ENCODE data around the gene PCDHGA4.
A peak's percentile ranks its signal among the peaks of the same experiment; 100 is the strongest.
"Not testable (repeated sequence)": the region's sequence is repeated elsewhere in the genome, so short reads cannot be mapped to it uniquely, and the experiment has no call there.

PCDHGA4 gene

GRCh38 chr5:141382469-141383294 is 27.9 kb downstream of the PCDHGA4 start, which contains the start of gene PCDHGA7:
TSS of gene PCDHGA7 (plus strand) at chr5:141382742. CDS start at chr5:141382900, 158 bp downstream.
- no peak within 1 kb of the TSS for H3K4me3 ChIP-seq (ENCODE audit: low read depth, low read length)

DNA sequence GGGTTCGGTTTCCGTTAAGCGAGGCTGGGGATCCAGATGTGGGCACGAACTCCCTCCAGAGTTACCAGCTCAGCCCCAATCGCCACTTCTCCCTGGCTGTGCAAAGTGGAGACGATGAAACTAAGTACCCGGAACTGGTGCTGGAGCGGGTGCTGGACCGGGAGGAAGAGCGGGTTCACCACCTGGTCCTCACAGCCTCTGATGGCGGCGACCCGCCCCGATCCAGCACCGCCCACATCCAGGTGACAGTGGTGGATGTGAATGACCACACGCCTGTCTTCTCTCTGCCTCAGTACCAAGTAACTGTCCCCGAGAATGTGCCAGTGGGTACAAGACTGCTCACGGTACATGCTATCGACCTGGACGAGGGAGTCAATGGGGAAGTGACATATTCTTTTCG is 28.5 kb downstream of the PCDHGA4 start:
- H3K4me3 ChIP-seq (ENCODE audit: low read depth, low read length) = no peak overlapping the region

DNA sequence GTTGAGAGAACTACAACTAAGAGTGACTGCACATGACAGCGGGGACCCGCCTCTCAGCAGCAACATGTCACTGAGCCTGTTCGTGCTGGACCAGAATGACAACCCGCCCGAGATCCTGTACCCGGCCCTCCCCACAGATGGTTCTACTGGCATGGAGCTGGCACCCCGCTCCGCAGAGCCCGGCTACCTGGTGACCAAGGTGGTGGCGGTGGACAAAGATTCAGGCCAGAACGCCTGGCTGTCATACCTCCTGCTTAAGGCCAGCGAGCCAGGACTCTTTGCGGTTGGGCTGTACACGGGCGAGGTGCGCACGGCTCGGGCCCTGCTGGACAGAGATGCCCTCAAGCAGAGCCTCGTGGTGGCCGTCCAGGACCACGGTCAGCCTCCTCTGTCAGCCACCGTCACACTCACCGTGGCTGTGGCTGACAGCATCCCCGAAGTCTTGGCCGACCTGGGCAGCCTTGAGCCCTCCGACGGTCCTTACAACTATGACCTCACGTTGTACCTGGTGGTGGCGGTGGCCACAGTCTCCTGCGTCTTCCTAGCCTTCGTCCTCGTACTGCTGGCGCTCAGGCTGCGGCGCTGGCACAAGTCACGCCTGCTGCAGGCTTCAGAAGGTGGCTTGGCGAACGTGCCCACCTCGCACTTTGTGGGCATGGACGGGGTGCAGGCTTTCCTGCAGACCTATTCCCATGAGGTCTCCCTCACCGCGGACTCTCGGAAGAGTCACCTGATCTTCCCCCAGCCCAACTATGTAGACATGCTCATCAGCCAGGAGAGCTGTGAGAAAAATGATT is 29.8 kb downstream of the PCDHGA4 start:
- H3K4me3 ChIP-seq (ENCODE audit: low read depth, low read length) = no peak overlapping the region

DNA sequence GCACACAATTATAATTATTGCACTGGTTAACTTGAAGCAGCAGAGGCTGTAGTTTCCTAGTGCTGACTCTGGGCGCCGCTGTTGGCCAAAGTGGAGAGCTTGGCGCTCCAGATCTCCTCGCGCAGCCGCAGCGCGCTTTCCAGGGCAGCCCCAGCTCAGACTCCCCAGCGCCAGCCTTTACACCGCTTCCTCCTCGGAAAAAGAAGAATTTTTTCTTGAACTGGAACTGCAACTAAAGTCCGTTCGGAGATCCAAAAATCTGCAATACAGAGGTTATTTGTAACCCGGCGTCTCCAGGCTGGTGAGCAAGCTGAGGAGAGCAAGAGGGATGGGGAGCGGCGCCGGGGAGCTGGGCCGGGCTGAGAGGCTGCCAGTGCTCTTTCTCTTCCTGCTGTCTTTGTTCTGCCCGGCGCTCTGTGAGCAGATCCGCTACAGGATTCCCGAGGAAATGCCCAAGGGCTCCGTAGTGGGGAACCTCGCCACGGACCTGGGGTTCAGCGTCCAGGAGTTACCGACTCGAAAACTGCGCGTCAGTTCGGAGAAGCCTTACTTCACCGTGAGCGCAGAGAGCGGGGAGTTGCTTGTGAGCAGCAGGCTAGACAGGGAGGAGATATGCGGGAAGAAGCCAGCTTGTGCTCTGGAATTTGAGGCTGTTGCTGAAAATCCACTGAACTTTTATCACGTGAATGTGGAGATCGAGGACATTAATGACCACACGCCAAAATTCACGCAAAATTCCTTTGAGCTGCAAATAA is 32.9 kb downstream of the PCDHGA4 start, which contains the start of gene PCDHGB4:
Gene PCDHGB4, plus strand, starts transcription at position 142 of the 755 bp plus-strand sequence. Its CDS starts 187 bp downstream, at position 329.
- H3K4me3 ChIP-seq (ENCODE audit: low read depth, low read length) = peak within 1 kb of the TSS; percentile 25

GRCh38 chr5:141388661-141389060 is 33.8 kb downstream of the PCDHGA4 start:
- no peak overlapping the region for H3K4me3 ChIP-seq (ENCODE audit: low read depth, low read length)

GRCh38 chr5:141389153-141390042 is 34.6 kb downstream of the PCDHGA4 start:
- H3K4me3 ChIP-seq (ENCODE audit: low read depth, low read length) = no peak overlapping the region

GRCh38 chr5:141392429-141393198 is 37.8 kb downstream of the PCDHGA4 start, which contains the start of gene PCDHGA8:
TSS of gene PCDHGA8 (plus strand) at chr5:141392633. CDS start at chr5:141392814, 181 bp downstream.
- no peak within 1 kb of the TSS for H3K4me3 ChIP-seq (ENCODE audit: low read depth, low read length)

DNA sequence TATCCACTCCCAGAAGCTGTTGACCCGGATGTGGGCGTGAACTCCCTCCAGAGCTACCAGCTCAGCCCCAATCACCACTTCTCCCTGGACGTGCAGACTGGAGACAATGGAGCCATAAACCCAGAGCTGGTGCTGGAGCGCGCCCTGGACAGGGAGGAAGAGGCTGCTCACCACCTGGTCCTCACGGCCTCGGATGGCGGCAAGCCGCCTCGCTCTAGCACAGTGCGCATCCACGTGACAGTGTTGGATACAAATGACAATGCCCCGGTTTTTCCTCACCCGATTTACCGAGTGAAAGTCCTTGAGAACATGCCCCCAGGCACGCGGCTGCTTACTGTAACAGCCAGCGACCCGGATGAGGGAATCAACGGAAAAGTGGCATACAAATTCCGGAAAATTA is 38.4 kb downstream of the PCDHGA4 start:
- no peak overlapping the region for H3K4me3 ChIP-seq (ENCODE audit: low read depth, low read length)

DNA sequence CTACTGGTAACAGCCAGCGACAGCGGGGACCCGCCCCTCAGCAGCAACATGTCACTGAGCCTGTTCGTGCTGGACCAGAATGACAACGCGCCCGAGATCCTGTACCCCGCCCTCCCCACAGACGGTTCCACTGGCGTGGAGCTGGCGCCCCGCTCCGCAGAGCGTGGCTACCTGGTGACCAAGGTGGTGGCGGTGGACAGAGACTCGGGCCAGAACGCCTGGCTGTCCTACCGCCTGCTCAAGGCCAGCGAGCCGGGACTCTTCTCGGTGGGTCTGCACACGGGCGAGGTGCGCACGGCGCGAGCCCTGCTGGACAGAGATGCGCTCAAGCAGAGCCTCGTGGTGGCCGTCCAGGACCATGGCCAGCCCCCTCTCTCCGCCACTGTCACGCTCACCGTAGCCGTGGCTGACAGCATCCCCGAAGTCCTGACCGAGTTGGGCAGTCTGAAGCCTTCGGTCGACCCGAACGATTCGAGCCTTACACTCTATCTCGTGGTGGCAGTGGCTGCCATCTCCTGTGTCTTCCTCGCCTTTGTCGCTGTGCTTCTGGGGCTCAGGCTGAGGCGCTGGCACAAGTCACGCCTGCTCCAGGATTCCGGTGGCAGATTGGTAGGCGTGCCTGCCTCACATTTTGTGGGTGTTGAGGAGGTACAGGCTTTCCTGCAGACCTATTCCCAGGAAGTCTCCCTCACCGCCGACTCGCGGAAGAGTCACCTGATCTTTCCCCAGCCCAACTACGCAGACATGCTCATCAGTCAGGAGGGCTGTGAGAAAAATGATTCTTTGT is 39.8 kb downstream of the PCDHGA4 start:
- H3K4me3 ChIP-seq (ENCODE audit: low read depth, low read length) = not testable (repeated sequence)

DNA sequence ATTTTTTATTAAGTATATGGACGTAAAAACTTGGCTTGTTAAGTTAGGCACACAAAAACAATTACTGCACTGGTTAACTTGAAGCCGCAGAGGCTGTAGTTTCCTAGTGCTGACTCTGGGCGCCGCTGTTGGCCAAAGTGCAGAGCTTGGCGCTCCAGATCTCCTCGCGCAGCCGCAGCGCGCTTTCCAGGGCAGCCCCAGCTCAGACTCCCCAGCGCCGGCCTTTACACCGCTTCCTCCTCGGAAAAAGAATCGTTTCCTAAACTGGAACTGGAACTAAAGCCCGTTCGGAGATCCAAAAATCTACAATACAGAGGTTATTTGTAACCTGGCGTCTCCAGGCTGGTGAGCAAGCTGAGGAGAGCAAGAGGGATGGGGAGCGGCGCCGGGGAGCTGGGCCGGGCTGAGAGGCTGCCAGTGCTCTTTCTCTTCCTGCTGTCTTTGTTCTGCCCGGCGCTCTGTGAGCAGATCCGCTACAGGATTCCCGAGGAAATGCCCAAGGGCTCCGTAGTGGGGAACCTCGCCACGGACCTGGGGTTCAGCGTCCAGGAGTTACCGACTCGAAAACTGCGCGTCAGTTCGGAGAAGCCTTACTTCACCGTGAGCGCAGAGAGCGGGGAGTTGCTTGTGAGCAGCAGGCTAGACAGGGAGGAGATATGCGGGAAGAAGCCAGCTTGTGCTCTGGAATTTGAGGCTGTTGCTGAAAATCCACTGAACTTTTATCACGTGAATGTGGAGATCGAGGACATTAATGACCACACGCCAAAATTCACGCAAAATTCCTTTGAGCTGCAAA is 43.1 kb downstream of the PCDHGA4 start, which contains the start of gene PCDHGB5:
Gene PCDHGB5, plus strand, starts transcription at position 192 of the 796 bp plus-strand sequence. Its CDS starts 181 bp downstream, at position 373.
- not testable (repeated sequence) for H3K4me3 ChIP-seq (ENCODE audit: low read depth, low read length)

GRCh38 chr5:141398608-141399007 is 43.8 kb downstream of the PCDHGA4 start:
- no peak overlapping the region for H3K4me3 ChIP-seq (ENCODE audit: low read depth, low read length)

DNA sequence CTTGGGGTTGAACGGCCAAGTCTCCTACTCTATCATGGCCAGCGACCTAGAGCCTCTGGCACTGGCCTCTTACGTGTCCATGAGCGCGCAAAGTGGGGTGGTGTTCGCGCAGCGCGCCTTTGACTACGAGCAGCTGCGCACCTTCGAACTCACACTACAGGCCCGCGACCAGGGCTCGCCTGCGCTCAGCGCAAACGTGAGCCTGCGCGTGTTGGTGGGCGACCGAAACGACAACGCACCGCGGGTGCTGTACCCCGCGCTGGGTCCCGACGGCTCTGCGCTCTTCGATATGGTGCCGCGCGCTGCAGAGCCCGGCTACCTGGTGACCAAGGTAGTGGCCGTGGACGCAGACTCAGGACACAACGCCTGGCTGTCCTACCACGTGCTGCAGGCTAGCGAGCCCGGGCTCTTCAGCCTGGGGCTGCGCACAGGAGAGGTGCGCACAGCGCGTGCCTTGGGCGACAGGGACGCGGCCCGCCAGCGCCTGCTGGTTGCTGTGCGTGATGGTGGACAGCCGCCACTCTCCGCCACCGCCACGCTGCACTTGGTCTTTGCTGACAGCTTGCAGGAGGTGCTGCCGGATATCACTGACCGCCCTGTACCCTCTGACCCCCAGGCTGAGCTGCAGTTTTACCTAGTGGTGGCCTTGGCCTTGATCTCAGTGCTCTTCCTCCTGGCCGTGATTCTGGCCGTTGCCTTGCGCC is 44.9 kb downstream of the PCDHGA4 start:
- no peak overlapping the region for H3K4me3 ChIP-seq (ENCODE audit: low read depth, low read length)

- no peak within 1 kb of the TSS for H3K4me3 ChIP-seq (ENCODE audit: low read depth, low read length)
Measured at GRCh38 chr5:141402553-141403243, 47.9 kb downstream of the PCDHGA4 start, which contains the start of gene PCDHGA9. TSS of gene PCDHGA9 (plus strand) at chr5:141402778. CDS start at chr5:141402953, 175 bp downstream.

DNA sequence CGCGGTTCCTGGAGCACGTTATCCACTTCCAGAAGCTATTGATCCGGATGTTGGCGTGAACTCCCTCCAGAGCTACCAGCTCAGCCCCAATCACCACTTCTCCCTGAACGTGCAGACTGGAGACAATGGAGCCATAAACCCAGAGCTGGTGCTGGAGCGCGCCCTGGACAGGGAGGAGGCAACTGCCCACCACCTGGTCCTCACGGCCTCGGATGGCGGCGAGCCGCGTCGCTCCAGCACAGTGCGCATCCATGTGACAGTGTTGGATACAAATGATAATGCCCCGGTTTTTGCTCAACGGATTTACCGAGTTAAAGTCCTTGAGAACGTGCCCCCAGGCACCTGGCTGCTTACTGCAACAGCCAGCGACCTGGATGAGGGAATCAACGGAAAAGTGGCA is 48.6 kb downstream of the PCDHGA4 start:
- H3K4me3 ChIP-seq (ENCODE audit: low read depth, low read length) = no peak overlapping the region

All from iPS-11a (cell line).